CD4-positive, CD25-positive, alpha-beta regulatory T cell (primary cell): ENCODE data around the gene SEMA4C. TPM values are rescaled to one million over a fixed set of nuclear protein-coding genes. Genes with fewer than 3 reads are reported as not detected.

Experiments
- ATAC-seq, 2 donors: fragments of 150-1000 bp; cut with Tn5 transposase; one replicate each; pipeline ENCODE4 v1.10.0; 2021; ENCODE audit warnings: low read depth in 2 of 2, moderate number of reproducible peaks in 2 of 2, moderate library complexity in 1 of 2
- DNase-seq, 3 donors: peaks; one replicate each; pipeline versions ENCODE4 v3.0.0 to v3.0.0-alpha.2; 2012 to 2022; ENCODE audit warnings: mixed read lengths in 1 of 3
- H3K27ac ChIP-seq: one replicate; pipeline ENCODE4 v1.7.0; 2013; ENCODE audit warnings: mild to moderate bottlenecking, low read length; ENCODE audit not compliant: insufficient read depth, poor library complexity, severe bottlenecking
- H3K27me3 ChIP-seq: one replicate; pipeline ENCODE4 v1.7.0; 2013; ENCODE audit warnings: low read length; ENCODE audit not compliant: control insufficient read depth, insufficient read depth
- H3K36me3 ChIP-seq: one replicate; pipeline ENCODE4 v1.7.0; 2013; ENCODE audit warnings: mild to moderate bottlenecking, low read length, moderate library complexity; ENCODE audit not compliant: control insufficient read depth, insufficient read depth
- H3K4me1 ChIP-seq: 2 replicates; pipeline ENCODE4 v1.7.0; 2013; ENCODE audit warnings: mild to moderate bottlenecking, low read length; ENCODE audit not compliant: insufficient read depth, control insufficient read depth, poor library complexity, severe bottlenecking
- H3K4me3 ChIP-seq: one replicate; pipeline ENCODE4 v1.7.0; 2013; ENCODE audit warnings: low read depth, mild to moderate bottlenecking, low read length, moderate library complexity
- H3K9me3 ChIP-seq, 2 experiments: 1 replicate in 1 of 2; 2 replicates in 1 of 2; pipeline ENCODE4 v1.7.0; 2013; ENCODE audit warnings: low read length in 2 of 2, mild to moderate bottlenecking in 1 of 2, moderate library complexity in 1 of 2; ENCODE audit not compliant: control insufficient read depth in 2 of 2
- H3K27ac Mint-ChIP-seq, 3 donors: one replicate each; pipeline ENCODE4 v1.8.0; 2020 to 2022; ENCODE audit warnings: mild to moderate bottlenecking in 3 of 3, mixed read lengths in 3 of 3, moderate library complexity in 2 of 3
- H3K27me3 Mint-ChIP-seq: one replicate; pipeline ENCODE4 v1.8.0; 2022; ENCODE audit warnings: mild to moderate bottlenecking, mixed read lengths
- H3K36me3 Mint-ChIP-seq: one replicate; pipeline ENCODE4 v1.8.0; 2020; ENCODE audit warnings: mixed read lengths
- H3K4me1 Mint-ChIP-seq, 4 donors: one replicate each; pipeline ENCODE4 v1.8.0; 2020 to 2022; ENCODE audit warnings: mixed read lengths in 4 of 4, mild to moderate bottlenecking in 1 of 4
- H3K4me3 Mint-ChIP-seq, 4 donors: one replicate each; pipeline ENCODE4 v1.8.0; 2020 to 2022; ENCODE audit warnings: mild to moderate bottlenecking in 4 of 4, mixed read lengths in 4 of 4, moderate library complexity in 3 of 4
- H3K9me3 Mint-ChIP-seq, 7 donors: one replicate each; pipeline ENCODE4 v1.8.0; 2020 to 2022; ENCODE audit warnings: mixed read lengths in 7 of 7, mild to moderate bottlenecking in 3 of 7, moderate library complexity in 2 of 7
- polyA plus RNA-seq, 4 donors: library from polyadenylated mRNA; unstranded; fragments of 300-500 nt; fragmentation: Illumina TruSeq; gene quantifications; one replicate each; pipeline ENCODE4 v1.2.3, GENCODE V29; 2021
- total RNA-seq: library from RNA; stranded (reverse); gene quantifications from one replicate; pipeline ENCODE4 v1.2.3, GENCODE V29; 2022

SEMA4C gene
- total and polyA plus RNA-seq, 5 donors from 2014 or later, result 1.3 to 23.3 (median 2.7) TPM

DNA sequence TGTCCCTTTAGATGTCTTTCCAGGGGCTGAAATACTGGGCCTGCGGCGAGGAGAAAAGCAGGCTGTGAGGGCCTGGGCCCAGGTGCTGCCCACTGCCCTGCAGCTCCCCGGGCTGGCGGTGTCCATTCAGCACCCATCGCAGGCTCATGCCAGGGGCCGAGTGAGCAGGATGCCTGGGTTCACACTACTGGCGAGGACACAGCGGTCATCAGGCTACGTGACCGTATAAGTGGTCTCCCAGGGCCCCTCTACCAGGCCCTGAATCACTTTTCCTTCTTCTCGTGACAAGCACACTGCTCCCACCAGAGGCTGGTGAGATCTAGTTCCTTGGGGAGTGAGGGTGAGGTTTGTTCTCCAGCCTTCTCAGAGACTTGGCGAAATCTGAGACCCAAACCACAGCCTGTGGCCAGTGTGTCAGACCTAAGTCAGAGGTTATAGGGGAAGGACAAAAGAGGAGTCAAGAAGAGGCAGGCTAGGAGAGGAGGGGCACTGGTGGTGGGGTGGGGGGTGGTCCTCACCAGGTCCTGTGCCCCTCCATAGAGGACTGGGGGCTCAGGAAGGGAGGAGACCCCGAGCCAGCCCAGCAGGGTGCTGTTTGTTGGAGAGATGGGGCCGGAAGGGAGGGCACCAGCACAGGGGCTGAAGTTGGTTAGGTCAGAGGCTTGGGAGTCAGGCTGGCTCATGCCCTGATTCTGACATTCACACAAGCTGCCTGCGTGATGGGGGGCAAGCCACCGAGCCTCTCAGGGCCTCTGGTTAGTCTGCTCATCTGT lies 6.6 kb upstream of the SEMA4C start:
- no peaks in the 10 kb centered on the region for H3K36me3 Mint-ChIP-seq
- no peak for DNase-seq
- H3K9me3 Mint-ChIP-seq, result no peaks in the 10 kb centered on the region
- H3K36me3 ChIP-seq, result no peaks in the 10 kb centered on the region
- H3K4me3 ChIP-seq, result no peak overlapping the region
- ATAC-seq, result no peak
- no peak overlapping the region for H3K27ac ChIP-seq
- H3K27me3 ChIP-seq, result no peaks in the 10 kb centered on the region
- peaks cover 9% of the 10 kb centered on the region for H3K4me1 ChIP-seq
- H3K27ac Mint-ChIP-seq, result peak overlapping the region in 1 of 3 donors; percentile 51
- no peaks in the 10 kb centered on the region for H3K9me3 ChIP-seq
- H3K4me1 Mint-ChIP-seq, result peaks cover 0 to 32% (median 7%) of the 10 kb centered on the region in 4 donors
- peaks cover 25% of the 10 kb centered on the region for H3K27me3 Mint-ChIP-seq
- no peak overlapping the region for H3K4me3 Mint-ChIP-seq

DNA sequence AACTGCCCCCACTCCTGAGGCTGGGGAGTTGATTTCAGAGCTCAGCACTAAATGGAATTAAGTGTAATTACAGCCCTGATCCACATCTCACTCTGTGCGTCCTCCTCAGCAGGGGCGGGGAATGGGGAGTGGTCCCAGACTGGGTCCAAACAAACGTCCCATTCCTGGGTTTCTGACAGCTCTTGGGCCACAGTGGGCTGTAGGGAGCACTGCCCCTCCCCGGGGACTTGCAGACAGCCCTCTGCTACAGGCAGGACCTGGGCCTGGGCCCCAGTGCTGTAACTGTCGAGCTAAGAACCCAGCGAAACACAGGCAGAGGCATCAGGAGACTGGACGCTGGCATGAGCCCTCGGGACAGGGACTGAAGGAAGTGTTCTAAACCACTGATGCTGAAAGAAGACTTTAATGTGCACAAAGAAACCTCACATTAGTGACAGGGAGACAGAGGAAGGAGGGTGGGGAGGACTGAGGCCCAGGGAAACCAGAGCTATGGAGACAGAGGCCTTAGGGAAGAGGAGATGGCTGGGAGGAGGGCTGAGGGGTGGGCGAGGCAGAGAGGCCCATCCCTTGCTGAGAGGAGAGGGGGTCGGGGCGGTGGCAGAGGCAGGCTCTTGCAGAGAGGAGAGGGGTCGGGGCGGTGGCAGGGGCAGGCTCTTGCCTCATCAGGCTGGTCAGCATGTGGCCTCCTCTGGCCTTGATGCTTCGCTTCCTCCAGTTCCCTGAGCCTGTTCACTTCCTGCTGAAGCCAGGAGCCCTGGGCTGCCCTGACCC lies 5.8 kb upstream of the SEMA4C start:
- peaks cover 3 to 40% (median 12%) of the 10 kb centered on the region in 4 donors for H3K4me1 Mint-ChIP-seq
- Histone ChIP-seq H3K36me3 (no peaks in the 10 kb centered on the region), H3K27me3 (no peaks in the 10 kb centered on the region), H3K4me3 (no peak overlapping the region), H3K27ac (no peak overlapping the region), H3K4me1 (peaks cover 12% of the 10 kb centered on the region), H3K9me3 (no peaks in the 10 kb centered on the region)
- H3K27ac Mint-ChIP-seq, result peak overlapping the region in 1 of 3 donors; percentile 42
- H3K36me3 Mint-ChIP-seq, result no peaks in the 10 kb centered on the region
- peak overlapping the region in 1 of 4 donors; percentile 23 for H3K4me3 Mint-ChIP-seq
- ATAC-seq (no peak), DNase-seq (no peak)
- peaks cover 33% of the 10 kb centered on the region for H3K27me3 Mint-ChIP-seq
- H3K9me3 Mint-ChIP-seq, result no peaks in the 10 kb centered on the region

DNA sequence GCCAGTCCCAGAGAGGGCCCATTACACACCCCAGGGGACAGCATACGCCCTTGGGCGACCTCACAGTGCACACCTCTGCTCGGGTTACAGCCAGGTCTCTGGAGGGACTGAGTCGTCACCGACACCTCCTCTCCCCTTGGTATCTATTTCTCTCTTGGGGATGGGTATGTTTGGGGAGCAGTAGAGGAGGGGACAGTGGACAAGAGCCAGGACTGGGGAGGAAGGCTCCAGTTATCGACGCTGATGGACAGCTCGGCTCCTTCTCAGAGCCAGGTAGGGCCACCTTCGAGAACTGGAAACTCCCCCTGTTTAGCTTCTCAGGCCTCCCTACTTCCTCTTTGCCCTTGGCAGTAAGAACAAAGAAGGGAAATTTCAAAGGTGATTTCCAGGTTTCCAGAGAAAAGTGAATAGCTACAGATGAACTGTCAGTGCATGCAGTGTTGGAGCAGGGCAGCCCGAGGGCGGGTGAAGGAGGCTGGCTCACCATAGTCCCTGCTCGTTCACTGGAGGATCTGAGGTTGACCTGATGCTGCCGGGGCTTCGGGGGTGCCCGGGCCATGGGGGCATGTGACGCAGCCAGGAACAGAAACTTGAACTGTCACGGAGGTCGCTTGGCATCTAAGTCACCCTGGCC lies 4.4 kb upstream of the SEMA4C start:
- peaks cover 6 to 41% (median 14%) of the 10 kb centered on the region in 4 donors for H3K4me1 Mint-ChIP-seq
- H3K27ac ChIP-seq, result peak overlapping the region; percentile 5
- peak overlapping the region in 1 of 4 donors; percentile 80 for H3K4me3 Mint-ChIP-seq
- H3K27ac Mint-ChIP-seq, result peak overlapping the region; percentile 41 to 91 (median 48)
- H3K9me3 Mint-ChIP-seq, result no peaks in the 10 kb centered on the region
- ATAC-seq (no peak), DNase-seq (no peak)
- H3K4me3 ChIP-seq, result no peak overlapping the region
- H3K27me3 Mint-ChIP-seq, result peaks cover 36% of the 10 kb centered on the region
- no peaks in the 10 kb centered on the region for H3K36me3 Mint-ChIP-seq
- no peaks in the 10 kb centered on the region for H3K36me3 ChIP-seq
- no peaks in the 10 kb centered on the region for H3K9me3 ChIP-seq
- no peaks in the 10 kb centered on the region for H3K27me3 ChIP-seq
- peaks cover 20% of the 10 kb centered on the region for H3K4me1 ChIP-seq

DNA sequence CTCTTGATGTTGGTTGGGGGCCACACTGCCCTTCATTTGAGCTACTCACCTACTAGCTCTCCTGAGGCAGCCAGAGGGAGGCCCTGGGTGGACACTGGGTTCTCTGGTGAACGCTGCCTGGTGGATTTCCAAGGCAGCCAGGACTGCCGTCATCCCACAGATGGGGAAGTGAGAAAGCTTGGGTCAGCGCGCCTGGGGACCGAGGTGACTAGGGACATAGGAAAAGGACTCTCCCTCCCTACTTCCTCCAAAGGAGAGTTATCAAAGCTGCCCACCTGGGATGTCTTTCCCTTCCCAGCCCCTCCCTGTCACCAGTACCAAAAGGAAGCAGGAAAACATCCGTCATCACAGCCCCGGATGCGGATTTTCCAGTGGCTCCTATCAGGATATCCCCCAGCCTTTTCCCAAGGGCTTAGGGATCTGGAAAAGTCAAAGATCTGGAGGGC lies 3.8 kb upstream of the SEMA4C start:
- peak overlapping the region in 1 of 4 donors; percentile 53 for H3K4me3 Mint-ChIP-seq
- Histone ChIP-seq H3K27me3 (no peaks in the 10 kb centered on the region), H3K4me3 (no peak overlapping the region), H3K4me1 (peaks cover 24% of the 10 kb centered on the region), H3K27ac (peak overlapping the region; percentile 5), H3K9me3 (no peaks in the 10 kb centered on the region), H3K36me3 (no peaks in the 10 kb centered on the region)
- ATAC-seq (no peak), DNase-seq (no peak)
- H3K27ac Mint-ChIP-seq, result peak overlapping the region in 2 of 3 donors; percentile 41 to 91
- no peaks in the 10 kb centered on the region for H3K36me3 Mint-ChIP-seq
- peaks cover 30% of the 10 kb centered on the region for H3K27me3 Mint-ChIP-seq
- H3K4me1 Mint-ChIP-seq, result peaks cover 6 to 41% (median 14%) of the 10 kb centered on the region in 4 donors
- no peaks in the 10 kb centered on the region for H3K9me3 Mint-ChIP-seq

DNA sequence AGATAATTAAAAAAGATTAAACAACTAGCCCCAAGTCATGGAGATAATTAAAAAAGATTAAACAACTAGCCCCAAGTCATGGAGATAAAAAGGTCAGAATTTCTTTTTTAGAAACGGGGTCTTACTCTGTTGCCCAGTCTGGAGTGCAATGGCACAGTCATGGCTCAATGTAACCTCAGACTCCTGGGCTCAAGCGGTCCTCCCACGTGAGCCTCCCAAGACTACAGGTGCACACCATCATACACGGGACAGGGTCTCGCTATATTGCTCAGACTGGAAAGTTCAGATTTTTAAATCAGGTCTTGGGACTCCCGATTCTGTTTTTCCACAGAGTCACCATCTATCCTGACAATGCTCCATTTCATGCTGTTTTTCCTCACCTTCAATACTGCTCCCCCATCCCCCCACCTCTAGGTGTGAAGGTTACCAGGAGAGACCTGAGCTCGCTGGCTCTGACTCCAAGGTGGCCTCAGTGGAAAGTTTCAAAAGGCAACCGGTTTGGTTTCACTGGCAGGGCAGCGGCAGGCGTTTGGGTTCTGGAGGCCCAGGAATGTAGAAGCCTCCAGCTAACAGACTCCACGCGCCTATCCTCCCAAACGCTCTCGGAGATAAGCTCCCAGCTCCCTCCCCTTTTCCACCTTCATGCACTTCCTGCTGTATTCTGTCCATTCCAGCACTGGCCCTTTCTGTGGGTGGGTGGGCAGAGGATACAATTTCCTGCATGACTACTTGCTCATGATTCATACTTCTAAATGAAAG lies 2.9 kb upstream of the SEMA4C start:
- H3K27ac Mint-ChIP-seq, result peak overlapping the region in 2 of 3 donors; percentile 67 to 69
- no peak overlapping the region for H3K27ac ChIP-seq
- peaks cover 31% of the 10 kb centered on the region for H3K4me1 ChIP-seq
- H3K36me3 ChIP-seq, result no peaks in the 10 kb centered on the region
- ATAC-seq, result no peak
- no peak overlapping the region for H3K4me3 ChIP-seq
- no peaks in the 10 kb centered on the region for H3K9me3 ChIP-seq
- H3K27me3 Mint-ChIP-seq, result peaks cover 35% of the 10 kb centered on the region
- no peaks in the 10 kb centered on the region for H3K27me3 ChIP-seq
- no peaks in the 10 kb centered on the region for H3K9me3 Mint-ChIP-seq
- no peak for DNase-seq
- H3K36me3 Mint-ChIP-seq, result no peaks in the 10 kb centered on the region
- H3K4me3 Mint-ChIP-seq, result peak overlapping the region in 3 of 4 donors; percentile 28 to 75 (median 53)
- peaks cover 6 to 45% (median 15%) of the 10 kb centered on the region in 4 donors for H3K4me1 Mint-ChIP-seq

DNA sequence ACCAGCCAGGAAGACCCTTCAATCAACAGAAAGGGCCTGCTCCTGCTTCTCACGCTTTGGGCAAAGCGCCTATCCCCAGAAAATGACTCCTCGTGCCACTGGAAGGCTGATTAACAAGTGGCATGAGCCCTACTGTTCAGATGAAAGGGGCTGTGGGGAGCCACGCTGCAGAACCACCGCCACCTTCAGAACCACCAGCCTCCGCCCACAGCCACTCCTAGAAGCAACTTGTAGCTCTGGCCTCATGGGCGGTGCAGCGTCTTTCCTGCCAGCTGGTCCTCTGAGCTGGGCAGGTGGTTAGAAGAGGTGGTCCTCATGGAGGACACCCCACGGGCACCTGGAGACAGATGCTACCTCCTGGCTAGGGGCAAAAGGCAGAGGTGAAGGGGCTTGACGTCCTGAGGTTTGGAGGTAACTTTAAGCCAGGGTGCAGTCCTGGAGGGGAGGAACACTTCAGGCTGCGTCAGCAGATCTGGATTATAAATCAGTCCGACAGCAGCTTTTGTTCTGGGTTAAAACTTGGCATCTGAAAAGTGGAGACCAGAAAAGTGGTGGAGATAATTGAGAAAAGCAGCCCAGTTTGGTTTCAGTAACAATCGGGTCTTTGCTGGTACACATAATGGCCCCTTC lies 861 bp upstream of the SEMA4C start:
- Histone ChIP-seq H3K4me3 (peak overlapping the region; percentile 44), H3K27me3 (no peaks in the 10 kb centered on the region), H3K9me3 (no peaks in the 10 kb centered on the region), H3K36me3 (no peaks in the 10 kb centered on the region), H3K27ac (peak overlapping the region; percentile 71), H3K4me1 (peaks cover 38% of the 10 kb centered on the region)
- Mint-ChIP-seq H3K36me3 (no peaks in the 10 kb centered on the region), H3K9me3 (no peaks in the 10 kb centered on the region), H3K27me3 (peaks cover 44% of the 10 kb centered on the region), H3K27ac (peak overlapping the region; percentile 87 to 96 (median 90)), H3K4me1 (peaks cover 6 to 61% (median 23%) of the 10 kb centered on the region in 4 donors), H3K4me3 (peak overlapping the region; percentile 90 to 95 (median 92))
- peak; percentile 36 to 70 (median 64) for DNase-seq
- peak; percentile 52 to 54 for ATAC-seq
